NB4 (cell line): ENCODE data around the gene ZNF791.
A peak's percentile ranks its signal among the peaks of the same experiment; 100 is the strongest.

Source experiments
- DNase-seq: peaks from one replicate; pipeline ENCODE4 v3.0.0; 2010; ENCODE audit warnings: low read depth
- H3K4me3 ChIP-seq: one replicate; pipeline ENCODE4 v1.5.1; 2011; ENCODE audit warnings: mild to moderate bottlenecking, low read depth, low read length, moderate library complexity
- CTCF ChIP-seq: IDR thresholded peaks from one replicate; pipeline ENCODE4 v1.5.1; 2012; ENCODE audit warnings: low read depth, low read length
- MAX ChIP-seq: IDR thresholded peaks from 2 replicates; pipeline ENCODE4 v1.6.1; 2011; ENCODE audit warnings: low read depth, low read length
- MYC ChIP-seq: IDR thresholded peaks from 2 replicates; pipeline ENCODE4 v1.6.1; 2011; ENCODE audit warnings: low read depth, low read length
- POLR2A ChIP-seq: IDR thresholded peaks from 2 replicates; pipeline ENCODE4 v1.6.1; 2011; ENCODE audit warnings: mild to moderate bottlenecking; ENCODE audit not compliant: insufficient read length; ENCODE audit errors: extremely low read depth

ZNF791 gene

GRCh38 chr19:12657966-12658365 lies 47.2 kb downstream of the ZNF791 start:
- TF ChIP-seq MYC (no peak), CTCF (peak; percentile 17)
- DNase-seq, result no peak
- no peak overlapping the region for H3K4me3 ChIP-seq

- no peak overlapping the region for H3K4me3 ChIP-seq
- DNase-seq, result no peak
- TF ChIP-seq CTCF (no peak), MAX (no peak), MYC (no peak), POLR2A (no peak)
These were observed 50.3 kb downstream of the ZNF791 start for GRCh38 chr19:12660980-12661379.

GRCh38 chr19:12664406-12665280 lies 53.9 kb downstream of the ZNF791 start:
- peak overlapping the region; percentile 98 for H3K4me3 ChIP-seq
- peak; percentile 67 for DNase-seq
- TF ChIP-seq MAX (no peak), POLR2A (no peak), CTCF (no peak), MYC (no peak)

- DNase-seq, result peak; percentile 94
- peak overlapping the region; percentile 98 for H3K4me3 ChIP-seq
- TF ChIP-seq POLR2A (peak; percentile 41), MYC (peak; percentile 100), CTCF (no peak), MAX (peak; percentile 99)
These were observed 54.5 kb downstream of the ZNF791 start for GRCh38 chr19:12665281-12665573.

GRCh38 chr19:12665671-12666264 lies 55.0 kb downstream of the ZNF791 start:
- TF ChIP-seq CTCF, result no peak
- no peak for TF ChIP-seq MYC
- TF ChIP-seq POLR2A, result no peak
- no peak for TF ChIP-seq MAX
- H3K4me3 ChIP-seq, result peak overlapping the region; percentile 98
- DNase-seq, result peak; percentile 36
